Measurements from ENCODE around the gene ADGRG6.

Gene ADGRG6

DNA sequence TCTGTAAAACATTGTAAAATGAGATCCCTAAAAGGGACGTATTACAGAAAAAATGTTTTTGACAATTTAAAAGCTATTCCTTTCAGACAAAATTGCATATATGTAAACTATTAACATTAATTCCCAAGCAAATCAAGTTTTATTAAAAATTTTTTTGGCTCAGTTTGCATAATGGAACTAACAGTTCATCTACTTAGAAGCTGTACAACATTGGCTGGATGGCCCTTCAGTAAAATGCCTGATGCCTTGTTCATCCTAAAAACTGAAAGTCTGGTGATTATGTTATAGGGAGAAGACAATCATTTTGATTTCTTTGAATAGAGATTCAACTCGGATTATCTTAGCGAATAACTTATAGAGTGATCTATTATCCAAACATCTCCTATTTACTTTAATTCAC, 52.8 kb downstream of the ADGRG6 start:
- FAIRE-seq (no peak), DNase-seq (ENCODE audit: insufficient read length, low spot score) (no peak)
- TF ChIP-seq CTCF (IDR thresholded peaks at IDR 0.05; ENCODE audit: insufficient read depth, missing control alignments): no peak

- no peak for TF ChIP-seq CTCF (IDR thresholded peaks at IDR 0.05; ENCODE audit: insufficient read depth, missing control alignments)
- DNase-seq (ENCODE audit: insufficient read length, low spot score) (no peak), FAIRE-seq (no peak)
These were observed 53.8 kb downstream of the ADGRG6 start for GRCh38 chr6:142355520-142356174.

DNA sequence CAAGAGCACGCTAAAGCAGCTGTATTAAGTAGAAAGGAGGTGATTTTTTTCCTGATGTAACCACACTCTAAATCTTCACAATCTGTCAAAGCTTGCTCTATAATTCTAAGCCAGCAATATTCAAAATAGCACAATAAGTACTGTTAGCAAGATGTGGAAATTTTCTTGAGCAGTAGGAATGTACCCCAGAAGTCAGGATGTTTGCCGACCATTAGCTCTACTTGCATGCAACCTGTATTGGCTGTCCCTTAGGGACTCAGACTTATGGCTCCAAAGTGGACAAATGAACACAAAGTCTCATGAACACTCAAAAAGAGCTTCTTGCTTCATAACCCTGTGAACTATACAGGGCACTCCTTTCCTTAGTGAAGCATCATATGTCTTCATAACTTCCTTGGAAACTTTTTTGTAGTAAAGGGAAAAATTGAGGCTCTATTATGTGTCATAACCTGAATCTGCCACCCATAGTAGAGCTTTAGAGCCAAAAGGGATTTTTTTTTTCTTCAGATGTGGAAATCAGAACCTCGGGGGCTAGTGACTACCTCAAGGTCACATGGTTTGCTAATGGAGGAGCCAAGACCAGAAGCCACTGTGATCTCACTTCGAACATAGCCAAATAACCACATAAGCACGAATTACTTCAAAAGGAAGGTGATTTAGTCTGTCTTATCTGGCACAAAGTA, 54.5 kb downstream of the ADGRG6 start:
- DNase-seq (ENCODE audit: insufficient read length, low spot score) (no peak), FAIRE-seq (no peak)
- TF ChIP-seq CTCF (IDR thresholded peaks at IDR 0.05; ENCODE audit: insufficient read depth, missing control alignments): no peak

GRCh38 chr6:142356884-142357225, 55.0 kb downstream of the ADGRG6 start:
- DNase-seq (ENCODE audit: insufficient read length, low spot score) (no peak), FAIRE-seq (no peak)
- TF ChIP-seq CTCF (IDR thresholded peaks at IDR 0.05; ENCODE audit: insufficient read depth, missing control alignments): no peak

GRCh38 chr6:142357879-142358278, 56.1 kb downstream of the ADGRG6 start:
- TF ChIP-seq CTCF (IDR thresholded peaks at IDR 0.05; ENCODE audit: insufficient read depth, missing control alignments): no peak

DNA sequence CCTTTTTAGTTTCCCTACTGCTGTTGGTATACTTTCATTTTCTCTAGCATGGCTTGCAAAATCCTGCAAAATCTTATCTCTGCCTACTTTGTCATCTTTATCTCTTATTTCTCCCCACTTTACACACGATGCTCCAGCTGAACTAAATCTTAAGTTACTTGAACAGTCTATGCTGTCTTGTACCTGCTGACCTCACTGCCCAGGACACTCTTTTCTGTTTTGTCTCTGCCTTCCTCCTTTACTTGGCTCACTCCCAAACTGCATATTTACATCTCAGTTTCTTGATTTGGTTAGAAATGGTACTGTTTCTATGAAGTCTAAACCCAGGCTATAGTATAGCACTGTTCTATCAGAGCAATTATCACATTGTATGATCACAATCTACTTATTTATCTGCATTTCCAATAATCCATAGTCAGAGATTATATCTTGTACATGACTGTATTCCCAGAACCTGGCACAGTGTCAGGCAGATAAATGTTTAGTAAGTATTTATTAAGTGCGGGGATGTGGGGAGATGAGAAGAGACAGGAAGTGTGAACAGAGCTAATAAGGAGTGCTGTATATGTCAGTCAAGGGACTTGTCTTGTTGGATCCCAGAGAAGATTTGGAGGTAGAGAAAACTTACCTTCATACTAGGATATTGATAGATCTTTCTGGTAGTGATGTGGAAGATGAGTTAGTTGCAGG, 57.6 kb downstream of the ADGRG6 start:
- TF ChIP-seq CTCF (IDR thresholded peaks at IDR 0.05; ENCODE audit: insufficient read depth, missing control alignments): no peak
- DNase-seq (ENCODE audit: insufficient read length, low spot score): no peak
- FAIRE-seq: no peak

More at GRCh38 chr6:142357879-142358278, 56.1 kb downstream of the ADGRG6 start:
- FAIRE-seq (no peak), DNase-seq (ENCODE audit: insufficient read length, low spot score) (no peak)

DNA sequence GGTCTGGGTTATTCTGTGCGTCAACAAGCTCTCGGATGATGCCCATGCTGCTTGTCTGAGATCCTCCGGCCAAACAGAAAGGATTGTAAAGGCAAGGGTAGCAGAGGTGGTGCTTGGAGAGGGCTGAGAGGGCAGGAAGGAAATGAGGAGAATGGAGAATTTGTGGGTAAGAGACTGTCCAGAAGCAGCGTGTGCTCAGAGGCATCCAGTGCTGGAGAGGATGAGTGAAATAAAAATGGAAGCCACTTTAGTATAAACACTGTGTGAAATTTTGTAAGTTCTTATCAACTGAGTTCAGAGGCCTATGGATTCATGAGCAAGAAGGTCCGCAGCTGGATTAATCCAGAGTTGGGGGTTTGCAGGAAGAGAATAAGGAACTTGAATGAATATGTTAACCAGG, 59.5 kb downstream of the ADGRG6 start:
- no peak for FAIRE-seq

More for the DNA sequence above, 59.5 kb downstream of the ADGRG6 start:
- no peak for TF ChIP-seq CTCF (IDR thresholded peaks at IDR 0.05; ENCODE audit: insufficient read depth, missing control alignments)
- DNase-seq (ENCODE audit: insufficient read length, low spot score): no peak

Measured in D721Med (cell line).